Activated CD4-positive, alpha-beta T cell treated with anti-CD3 and anti-CD28 coated beads, Interleukin-2, amount 10 ng/mL, durations not matched to agents 24 days and 14 days (primary cell): ENCODE measurements around the gene CYB5RL. TPM values are rescaled to one million over a fixed set of nuclear protein-coding genes. Genes with fewer than 3 reads are reported as not detected.

Source experiments
- DNase-seq: peaks from one replicate; pipeline ENCODE4 v3.0.0; 2022
- H3K27ac Mint-ChIP-seq: one replicate; pipeline ENCODE4 v1.8.0; 2022; ENCODE audit warnings: mild to moderate bottlenecking, mixed read lengths
- H3K27me3 Mint-ChIP-seq: one replicate; pipeline ENCODE4 v1.8.0; 2022; ENCODE audit warnings: mixed read lengths
- H3K36me3 Mint-ChIP-seq: one replicate; pipeline ENCODE4 v1.8.0; 2022; ENCODE audit warnings: low read depth, mild to moderate bottlenecking, mixed read lengths
- H3K4me1 Mint-ChIP-seq: one replicate; pipeline ENCODE4 v1.8.0; 2021; ENCODE audit warnings: mixed read lengths
- H3K4me3 Mint-ChIP-seq: one replicate; pipeline ENCODE4 v1.8.0; 2022; ENCODE audit warnings: mild to moderate bottlenecking, moderate library complexity, mixed read lengths
- H3K9me3 Mint-ChIP-seq: one replicate; pipeline ENCODE4 v1.8.0; 2021; ENCODE audit warnings: mixed read lengths
- intact Hi-C: fragments of 100-400 bp; cut with micrococcal nuclease; formaldehyde crosslinking; loops from one replicate; pipeline ENCODE4 v1.15.1; 2023
- total RNA-seq: library from RNA; stranded (reverse); gene quantifications from 2 replicates; pipeline ENCODE4 v1.2.3, GENCODE V29; 2022

Gene CYB5RL
- total RNA-seq, 1 donor from 2014 or later = 10.1 TPM

DNA sequence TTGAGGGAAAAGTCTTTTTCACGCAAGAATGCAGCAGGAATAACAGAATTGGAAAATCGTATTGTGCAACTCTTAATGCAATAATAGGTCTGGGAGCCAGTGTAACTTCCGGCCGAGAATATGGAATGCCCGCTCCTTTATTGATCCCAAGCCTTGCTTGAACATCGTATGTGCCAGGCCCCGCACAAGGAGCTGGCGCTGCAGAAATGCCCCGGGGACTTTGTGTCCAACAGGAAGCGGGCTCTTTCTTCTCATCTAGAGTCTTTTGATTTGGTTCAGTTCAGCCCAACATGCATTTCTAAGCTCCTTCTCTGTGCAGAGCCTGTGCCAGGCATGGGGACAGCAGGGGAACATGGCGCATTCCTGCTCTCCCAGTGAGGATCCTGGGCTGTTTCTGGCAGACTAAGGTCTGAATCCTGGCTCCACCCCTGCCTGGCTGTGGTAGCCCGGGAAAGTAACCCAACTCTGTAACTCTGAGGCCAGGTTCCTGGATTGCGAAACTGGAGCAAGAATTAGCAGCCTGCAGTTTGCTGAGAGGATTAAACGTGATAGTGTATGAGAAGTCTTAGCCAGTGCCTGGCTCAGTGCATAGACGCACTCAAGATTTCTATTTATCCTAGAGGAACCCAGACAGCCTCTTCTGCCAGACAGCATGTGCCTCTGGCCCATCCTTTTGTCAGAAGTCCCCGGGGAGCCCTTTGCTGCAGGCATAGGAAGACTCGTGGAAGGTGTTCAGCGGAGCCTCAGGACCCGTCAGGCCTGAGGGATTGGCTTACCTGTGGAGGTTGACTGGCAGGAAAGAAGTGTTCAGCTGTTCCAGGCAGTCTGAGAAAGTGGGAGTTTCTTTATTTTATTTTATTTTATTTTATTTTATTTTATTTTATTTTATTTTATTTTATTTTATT lies 46.0 kb downstream of the CYB5RL start:
- intact Hi-C loops = no loop called here
- DNase-seq = no peak
- no peaks in the 10 kb centered on the region for H3K9me3 Mint-ChIP-seq
- H3K36me3 Mint-ChIP-seq = no peaks in the 10 kb centered on the region
- H3K4me1 Mint-ChIP-seq = no peaks in the 10 kb centered on the region
- no peak overlapping the region for H3K27ac Mint-ChIP-seq
- no peaks in the 10 kb centered on the region for H3K27me3 Mint-ChIP-seq
- no peak overlapping the region for H3K4me3 Mint-ChIP-seq

- Mint-ChIP-seq H3K27ac (no peak within 1 kb of the TSS), H3K4me3 (no peak within 1 kb of the TSS), H3K4me1 (no peaks in the 10 kb centered on the region), H3K36me3 (no peaks in the 10 kb centered on the region), H3K9me3 (no peaks in the 10 kb centered on the region), H3K27me3 (peaks cover 1% of the 10 kb centered on the region)
- DNase-seq = no peak
- intact Hi-C loops = no loop called here
Measured at GRCh38 chr1:54152696-54153095, 47.1 kb downstream of the CYB5RL start, which contains the start of gene CDCP2. TSS of gene CDCP2 (minus strand) at chr1:54153000. CDS start at chr1:54152922, 78 bp downstream.

DNA sequence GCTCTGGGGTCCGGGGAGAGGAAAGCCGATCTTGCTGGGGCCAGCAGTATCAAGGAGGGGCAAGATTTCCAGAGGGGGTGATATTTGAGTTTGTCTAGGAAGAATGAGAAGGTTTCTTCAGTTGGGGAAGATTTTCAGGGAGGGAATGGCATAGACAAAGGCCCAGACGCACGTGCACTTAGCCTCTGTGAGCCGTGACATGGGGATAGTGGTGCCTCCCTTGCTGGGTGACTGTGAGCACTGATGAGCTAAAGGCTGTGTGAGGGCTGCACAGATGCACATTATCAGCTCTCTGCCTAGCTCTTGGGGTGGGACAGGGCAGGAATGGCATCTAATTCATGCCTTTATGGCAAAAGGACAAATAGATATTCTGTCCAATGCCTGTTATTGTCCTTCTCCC lies 48.8 kb downstream of the CYB5RL start:
- Mint-ChIP-seq H3K9me3 (no peaks in the 10 kb centered on the region), H3K27me3 (peaks cover 1% of the 10 kb centered on the region), H3K36me3 (no peaks in the 10 kb centered on the region), H3K4me1 (no peaks in the 10 kb centered on the region), H3K4me3 (no peak overlapping the region), H3K27ac (no peak overlapping the region)
- no peak for DNase-seq
- intact Hi-C loops = no loop called here

Other genes starting within 250 kb of the CYB5RL start
- gene LDLRAD1, start 181.8 kb downstream of the CYB5RL start, total RNA-seq = not detected in 2 replicates
- gene TMEM59, start 146.8 kb downstream of the CYB5RL start, total RNA-seq = 99.3 and 127 TPM in 2 replicates
- gene TCEANC2, start 146.4 kb downstream of the CYB5RL start, total RNA-seq = 10.0 and 11.6 TPM in 2 replicates
- gene CDCP2, start 47.0 kb downstream of the CYB5RL start, total RNA-seq = not detected in 2 replicates
- gene MRPL37, start 137 bp upstream of the CYB5RL start, total RNA-seq = 158 and 162 TPM in 2 replicates
- gene SSBP3, start 206.4 kb upstream of the CYB5RL start, total RNA-seq = 84.1 and 87.9 TPM in 2 replicates